AML-193 (cell line): ENCODE measurements around the gene NSD1.

ENCODE experiments used
- DNase-seq, 2 experiments: peaks; one replicate each; lab custom pipeline; 2025; lab: John Stamatoyannopoulos, UW

The NSD1 gene

DNA sequence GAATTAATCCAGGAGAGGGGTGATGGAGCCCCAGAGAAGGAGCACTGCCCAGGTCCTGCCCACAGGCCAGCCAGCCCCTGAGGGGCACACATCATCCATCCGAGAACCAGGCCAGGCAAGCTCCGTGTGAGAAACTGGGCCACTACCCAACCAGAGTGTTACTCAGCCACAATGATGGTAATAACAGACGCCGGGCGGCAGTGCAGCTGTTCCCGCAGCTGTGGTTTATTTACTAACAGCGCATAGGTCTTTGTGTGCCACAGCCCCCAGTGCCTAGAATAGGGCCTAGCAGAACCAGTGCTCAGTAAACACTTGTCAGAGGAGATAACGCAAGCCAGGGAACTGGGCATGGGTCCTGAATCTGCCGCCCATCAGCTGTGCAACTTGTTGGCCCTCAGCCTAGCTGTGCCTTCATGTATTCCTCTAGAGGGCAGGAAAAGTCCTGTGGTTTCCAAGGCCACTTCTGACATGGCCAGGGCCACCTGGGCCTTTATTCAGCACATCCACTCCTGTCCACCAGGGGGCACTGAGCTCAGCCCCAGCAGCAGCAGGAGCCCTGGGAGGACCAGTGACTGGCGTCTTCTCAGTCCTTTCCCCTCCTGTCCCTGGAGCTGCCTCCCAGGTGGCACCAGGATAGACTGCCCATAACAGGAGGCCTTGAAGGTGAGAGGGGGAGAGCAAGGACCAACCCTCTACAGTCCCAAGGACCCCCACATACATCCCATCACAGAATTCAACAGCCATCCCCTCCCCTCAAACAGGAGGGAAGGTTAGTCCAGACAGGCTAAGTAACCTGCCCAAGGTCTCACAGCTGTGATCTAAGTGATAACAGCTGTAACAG, 176.0 kb downstream of the NSD1 start:
- peak; percentile 34 to 52 for DNase-seq

DNA sequence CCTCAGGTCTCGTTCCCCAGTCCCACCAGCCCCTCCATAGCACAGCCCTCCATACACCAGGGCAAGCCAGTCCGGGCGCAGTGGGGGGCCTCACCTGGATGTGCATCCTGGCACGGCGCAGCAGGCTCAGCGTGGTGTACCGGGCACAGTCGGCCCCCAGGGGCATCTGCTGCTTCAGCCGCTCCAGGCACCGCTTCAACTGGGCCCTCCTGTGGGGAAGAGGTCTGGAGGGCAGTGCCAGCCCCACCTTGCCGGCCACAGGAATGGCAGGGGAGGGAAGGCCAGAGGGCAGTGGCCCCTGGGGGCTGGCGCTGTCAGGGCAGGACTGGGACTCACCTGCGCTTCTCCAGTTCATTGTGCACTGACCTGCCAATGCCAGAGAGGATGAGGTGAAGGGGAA, 176.8 kb downstream of the NSD1 start:
- DNase-seq = no peak

DNA sequence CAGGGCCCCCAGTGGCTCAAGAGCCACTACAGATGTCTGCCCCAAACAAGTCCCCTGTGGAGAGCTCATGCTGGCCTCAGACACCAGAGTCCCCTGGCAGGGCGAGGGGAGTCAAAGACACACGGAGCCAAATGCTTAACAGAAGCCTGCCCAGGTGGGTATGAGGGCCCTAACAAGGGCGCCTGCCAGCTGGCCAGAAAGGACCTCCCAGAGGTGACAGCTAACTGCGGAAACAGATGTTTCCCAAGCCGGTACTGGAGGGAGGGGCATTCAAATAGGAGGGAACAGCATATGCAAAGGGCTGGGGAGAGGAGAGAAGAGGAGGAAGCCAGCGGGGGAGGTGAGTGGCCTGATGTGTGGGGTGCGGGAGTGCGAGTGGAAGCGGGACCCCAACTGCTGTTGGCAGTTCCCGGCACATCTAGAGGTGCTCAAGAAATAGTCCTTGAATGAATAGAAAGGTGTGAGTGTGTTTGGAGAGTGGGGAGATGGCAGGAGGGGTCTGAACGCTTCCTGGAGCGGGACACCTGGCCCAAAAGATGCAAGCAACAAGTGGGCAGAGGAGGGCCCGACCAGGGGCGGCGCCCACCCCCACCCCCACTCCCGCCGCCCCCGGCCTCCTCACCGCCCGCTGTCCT, 177.3 kb downstream of the NSD1 start:
- peak; percentile 71 to 79 for DNase-seq

DNA sequence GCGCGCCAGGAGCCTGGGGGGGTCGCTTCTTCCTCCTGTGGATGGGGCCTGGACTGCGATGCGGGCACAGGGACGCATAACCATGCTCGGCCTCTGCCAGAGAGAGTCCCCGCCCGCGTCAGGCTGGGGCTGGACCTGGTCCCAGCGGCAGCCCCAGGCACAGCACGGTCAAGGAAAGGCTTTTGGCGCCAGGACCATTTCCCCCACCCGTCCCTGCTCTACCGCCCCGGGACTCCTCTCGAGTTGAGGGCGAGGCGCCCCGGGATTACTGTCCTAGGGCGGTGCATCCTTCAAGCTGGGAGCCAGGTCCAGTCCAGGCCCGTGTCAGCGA, 177.8 kb downstream of the NSD1 start:
- DNase-seq = no peak

DNA sequence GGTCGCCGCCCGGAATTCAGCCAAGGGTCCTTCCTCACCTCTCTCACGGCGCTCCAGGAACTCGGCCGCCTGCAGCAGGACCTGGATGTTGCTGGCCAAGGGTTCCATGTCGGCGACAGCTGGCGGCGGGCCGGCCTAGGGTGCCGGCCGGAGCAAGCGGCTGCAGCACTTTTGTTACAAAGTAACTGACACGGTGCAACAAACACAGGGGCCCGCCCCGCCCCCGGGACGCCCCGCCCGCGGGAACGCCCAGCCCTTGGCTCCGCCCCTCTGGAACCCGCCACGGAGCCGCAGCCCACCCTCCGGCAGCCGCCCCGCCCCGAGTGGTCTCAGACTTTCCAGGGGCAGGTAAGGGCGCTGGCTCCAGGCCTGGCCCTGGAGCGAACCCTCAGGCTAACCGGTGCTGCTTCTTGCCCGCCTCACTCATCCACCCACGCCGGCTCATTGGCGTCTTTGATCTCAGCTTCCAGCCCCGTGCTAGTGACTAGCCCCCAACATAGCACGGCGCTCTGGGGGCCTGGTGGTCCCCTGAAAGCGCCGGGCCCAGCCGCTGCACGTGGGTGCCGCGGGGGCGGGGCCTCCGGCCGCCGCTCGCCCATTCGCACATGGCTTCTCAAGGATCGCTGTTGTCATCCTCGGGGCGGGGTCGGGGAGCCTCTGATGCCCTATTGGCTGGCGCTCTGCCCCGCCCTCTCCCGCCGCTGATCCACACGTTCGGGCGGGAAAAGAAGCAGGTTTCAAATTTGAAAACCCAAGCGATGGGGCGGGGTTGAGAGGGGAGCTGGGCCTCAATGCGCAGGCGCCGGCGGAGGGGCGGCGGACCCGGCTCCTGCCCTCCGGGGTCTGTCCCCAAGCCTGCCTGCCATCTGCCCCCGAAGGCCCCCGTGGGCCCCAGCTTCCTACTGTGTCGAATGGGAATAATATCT, 178.4 kb downstream of the NSD1 start, which contains the start of gene MXD3:
TSS of gene MXD3 (minus strand) at position 176 of the 926 bp plus-strand sequence. CDS start at position 108, 68 bp downstream.
- DNase-seq = peak; percentile 95 to 96

DNA sequence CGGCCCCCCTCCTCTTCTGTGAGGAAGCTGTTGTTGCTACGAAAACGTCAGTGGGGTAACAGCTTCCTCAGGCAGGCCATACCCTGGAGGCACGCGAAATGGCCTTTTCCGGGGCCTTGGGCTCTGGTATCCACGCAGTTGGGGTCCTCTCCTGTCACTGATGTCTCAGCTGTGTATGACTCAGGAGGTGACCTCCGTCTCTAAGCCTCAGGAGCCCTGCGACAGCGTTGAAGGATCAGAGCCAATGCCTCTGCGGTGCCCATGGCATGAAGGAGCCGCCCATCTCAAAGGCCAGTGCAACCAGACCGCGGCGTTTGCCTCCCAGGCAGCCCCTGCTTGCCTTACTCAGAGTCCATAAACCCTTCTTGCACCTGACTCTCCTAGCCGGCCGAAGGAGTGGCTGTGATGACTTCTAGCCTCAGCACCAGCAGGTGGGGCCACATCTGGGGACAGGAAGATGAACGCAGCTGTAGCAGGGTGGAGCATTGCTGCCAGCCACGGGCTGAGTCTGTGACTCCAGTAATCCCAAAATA, 179.1 kb downstream of the NSD1 start:
- peak; percentile 44 to 78 for DNase-seq

DNA sequence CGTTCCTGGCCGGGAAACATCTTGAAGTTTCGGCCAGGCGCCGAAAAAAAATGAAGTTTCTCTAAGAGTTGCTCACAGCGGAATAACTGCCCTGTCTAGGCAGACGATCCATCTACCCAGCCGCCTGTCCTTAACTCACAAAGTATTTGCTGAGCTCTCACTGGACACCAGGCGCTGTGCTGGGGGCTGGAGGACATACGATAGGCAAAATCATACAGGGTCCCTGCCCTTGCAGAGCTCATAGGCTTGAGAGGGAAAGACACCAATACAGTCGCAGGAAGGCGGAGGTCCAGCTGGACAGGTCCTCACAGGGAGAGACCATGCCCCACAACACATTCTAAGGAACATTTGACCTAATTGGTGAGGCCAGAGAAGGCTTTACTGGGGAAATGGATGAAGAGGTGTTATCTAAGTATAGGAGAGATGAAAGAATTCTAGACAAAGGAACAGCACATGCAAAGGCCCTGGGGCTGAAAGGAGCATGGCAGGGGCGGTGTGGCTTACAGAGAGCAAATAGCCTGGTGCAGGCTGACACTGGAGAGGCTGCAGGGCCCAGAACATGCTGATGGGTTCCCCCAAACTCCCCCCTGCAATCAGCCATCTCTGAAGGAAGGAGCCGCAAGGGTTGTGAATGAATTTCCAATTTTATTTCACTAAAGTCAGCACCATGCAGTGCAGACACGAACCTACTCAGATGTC, 180.1 kb downstream of the NSD1 start:
- no peak for DNase-seq

DNA sequence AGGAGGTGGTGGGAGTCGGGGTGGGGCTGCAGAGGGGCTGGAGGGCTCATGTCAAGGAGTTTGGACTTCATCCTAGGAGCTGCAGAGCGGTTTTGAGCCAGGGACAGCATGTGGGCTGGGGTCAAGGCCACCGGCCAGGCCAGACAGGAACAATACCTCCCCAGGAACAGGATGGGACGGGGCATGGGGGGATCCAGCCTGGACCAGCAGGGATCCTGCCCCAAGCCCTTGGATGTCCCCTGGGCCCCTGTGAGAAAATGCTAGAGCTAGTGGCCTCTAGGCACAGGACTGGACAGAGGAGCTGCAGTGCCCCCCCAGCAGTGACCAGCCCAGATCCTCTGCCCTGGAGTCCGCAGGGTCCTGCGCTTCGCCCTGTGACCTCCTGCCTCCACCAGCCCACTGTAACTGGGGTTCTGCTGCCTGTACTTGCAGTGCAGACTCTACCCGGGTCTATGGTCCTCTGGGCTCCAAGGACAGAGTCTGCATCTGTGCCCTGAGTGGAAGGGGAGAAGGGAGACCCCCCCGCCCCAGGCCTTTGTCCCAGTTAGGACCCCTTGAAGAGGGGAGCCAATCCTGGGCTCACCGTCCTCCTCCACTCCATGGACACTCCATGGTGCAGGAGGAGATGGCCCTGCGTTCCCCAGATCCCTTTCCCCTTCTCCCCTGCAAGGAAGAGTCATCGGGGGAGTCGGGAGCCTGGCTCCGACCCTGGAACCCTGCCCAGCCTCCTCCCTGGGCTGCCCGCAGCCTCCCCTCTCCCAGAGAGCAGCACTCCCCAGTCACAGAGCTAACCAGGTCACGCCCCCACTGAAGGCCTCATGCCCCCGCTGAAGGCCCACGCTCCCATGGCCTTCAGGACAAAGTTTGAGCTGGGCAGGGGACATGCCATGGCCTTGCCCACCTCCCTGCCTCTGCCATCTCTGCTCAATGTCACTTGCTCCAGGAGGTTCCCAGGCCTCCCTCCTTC, 181.1 kb downstream of the NSD1 start:
- DNase-seq = no peak

DNA sequence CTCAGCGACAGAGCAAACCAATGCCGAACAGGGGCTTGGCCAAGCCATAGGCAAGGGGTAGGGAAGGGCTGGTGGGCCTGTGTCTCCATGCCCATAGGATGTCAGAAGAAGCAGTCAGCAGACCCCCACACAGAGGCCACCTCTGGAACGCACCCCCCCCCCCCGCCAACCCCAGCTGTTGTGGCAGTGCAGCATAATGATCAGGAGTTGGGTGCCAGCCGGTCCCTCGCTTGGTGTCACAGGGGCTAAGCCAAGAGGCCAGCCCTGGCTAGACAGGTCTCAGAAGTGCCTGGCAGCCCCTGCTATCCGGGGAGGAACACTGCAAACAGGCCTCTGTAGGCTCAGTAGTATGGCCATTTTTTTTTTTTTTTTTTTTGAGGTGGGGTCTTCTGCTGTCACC, 181.8 kb downstream of the NSD1 start:
- DNase-seq = no peak

DNA sequence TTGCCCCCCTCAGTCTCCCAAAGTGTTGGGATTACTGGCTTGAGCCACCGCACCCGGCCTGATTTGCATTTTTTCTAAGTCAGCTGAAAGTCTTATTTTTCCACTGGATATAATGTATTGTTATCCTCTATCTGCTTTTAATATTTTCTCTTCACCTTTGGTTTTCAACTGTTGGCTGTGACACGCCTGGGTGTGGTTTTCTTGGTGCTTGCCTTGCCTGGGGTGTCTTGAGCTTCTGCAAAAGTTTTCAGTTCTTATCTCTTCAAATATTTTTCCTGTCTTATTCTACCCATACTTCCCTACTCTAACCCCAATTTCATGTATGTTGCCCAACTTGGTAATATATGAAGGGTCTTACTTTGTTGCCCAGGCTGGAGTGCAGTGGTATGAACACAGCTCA, 182.4 kb downstream of the NSD1 start:
- no peak for DNase-seq

DNA sequence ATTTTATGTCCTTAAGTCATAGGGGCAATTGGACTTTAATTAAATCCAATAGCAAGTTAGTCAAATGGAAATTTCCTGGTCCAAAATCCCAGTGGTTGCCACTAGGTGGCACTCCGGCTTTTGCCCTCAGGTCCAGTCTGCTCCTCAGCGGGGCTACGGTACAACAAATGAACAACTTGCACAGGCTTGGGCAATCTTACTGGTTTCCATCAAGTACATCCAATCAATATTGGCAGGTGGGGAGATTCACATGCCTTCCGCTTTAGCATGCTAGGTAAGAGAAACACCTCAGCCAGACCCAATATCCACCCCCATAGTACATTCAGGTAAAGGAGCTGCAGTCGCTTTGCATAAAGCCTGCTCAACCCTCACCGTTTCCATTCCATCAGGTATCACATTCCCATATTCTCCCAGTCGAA, 184.4 kb downstream of the NSD1 start:
- peak; percentile 51 to 67 for DNase-seq

DNA sequence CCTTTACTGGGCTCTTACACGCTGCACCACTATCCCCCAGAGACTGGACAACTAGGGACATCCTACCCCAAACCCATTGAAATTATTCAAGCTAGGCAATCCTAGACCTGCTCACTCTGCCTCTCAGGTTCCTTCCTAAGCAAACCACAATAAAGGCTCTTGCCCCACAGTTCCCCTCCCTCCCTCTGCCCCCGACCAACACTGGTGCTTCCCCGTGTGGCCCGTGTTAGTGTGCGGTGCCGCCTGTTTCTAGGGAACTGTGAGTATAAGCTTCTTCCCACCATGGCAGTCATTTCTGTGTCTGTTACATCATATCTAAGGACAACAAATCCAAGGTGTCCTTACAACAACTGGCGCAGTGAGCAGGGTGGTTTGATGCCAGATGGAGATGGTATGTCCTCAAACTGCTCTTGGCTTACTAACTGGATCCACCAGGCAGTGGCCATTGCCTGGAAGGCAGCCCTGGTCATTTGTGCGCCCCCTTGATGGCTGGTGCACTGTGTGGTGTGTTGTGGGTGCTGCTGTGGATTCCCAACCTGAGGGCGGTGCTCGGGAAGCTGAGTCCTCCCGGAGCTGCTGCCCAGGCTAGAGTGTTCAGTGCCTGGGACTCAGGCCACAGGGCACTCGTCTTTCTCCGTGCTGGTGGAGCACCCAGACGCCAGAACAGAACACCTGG, 186.5 kb downstream of the NSD1 start:
- no peak for DNase-seq

DNA sequence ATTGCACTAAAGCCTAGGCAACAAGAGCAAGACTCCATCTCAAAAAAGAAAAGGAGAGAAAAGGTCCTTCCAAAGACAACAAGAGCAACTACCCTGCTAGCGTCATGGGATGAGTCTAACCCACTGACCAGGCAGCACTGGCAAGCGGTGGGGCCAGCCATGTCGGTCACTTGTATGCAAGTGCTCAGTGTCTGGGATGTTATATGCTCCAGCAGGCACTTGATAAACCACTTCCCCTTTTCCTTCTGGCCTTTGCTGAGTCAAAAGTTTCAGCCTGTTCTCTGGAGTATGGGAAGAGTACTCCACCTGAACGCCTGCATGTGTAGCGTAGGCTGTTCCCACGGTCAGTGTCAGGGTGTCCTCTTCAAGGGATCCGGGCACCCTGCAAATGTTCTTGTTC, 187.3 kb downstream of the NSD1 start:
- DNase-seq = peak; percentile 48 to 69

DNA sequence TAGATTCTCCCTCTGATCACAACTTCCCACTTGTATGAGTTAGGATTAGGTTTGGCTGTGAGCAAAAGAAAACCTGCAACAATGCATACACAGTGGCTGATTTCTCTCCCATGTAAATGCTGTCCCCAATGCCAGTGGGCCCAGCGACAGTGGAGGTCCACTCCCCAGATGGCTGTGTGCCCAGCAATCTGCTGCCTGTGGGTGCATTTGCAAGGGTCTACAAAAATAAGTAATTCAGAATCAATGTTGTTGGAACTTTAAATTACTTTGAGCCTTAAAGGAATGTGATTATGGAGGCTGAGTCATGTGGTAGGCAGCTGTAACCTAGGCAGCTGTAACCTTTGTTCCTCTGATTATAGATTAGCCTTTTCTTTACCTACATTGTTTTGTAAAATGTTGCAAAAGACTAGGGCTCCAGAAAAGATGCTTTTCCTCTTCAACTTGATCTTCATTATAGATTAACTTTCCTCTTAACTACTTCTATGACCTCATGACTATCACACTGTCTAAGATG, 192.4 kb downstream of the NSD1 start:
- DNase-seq = no peak

DNA sequence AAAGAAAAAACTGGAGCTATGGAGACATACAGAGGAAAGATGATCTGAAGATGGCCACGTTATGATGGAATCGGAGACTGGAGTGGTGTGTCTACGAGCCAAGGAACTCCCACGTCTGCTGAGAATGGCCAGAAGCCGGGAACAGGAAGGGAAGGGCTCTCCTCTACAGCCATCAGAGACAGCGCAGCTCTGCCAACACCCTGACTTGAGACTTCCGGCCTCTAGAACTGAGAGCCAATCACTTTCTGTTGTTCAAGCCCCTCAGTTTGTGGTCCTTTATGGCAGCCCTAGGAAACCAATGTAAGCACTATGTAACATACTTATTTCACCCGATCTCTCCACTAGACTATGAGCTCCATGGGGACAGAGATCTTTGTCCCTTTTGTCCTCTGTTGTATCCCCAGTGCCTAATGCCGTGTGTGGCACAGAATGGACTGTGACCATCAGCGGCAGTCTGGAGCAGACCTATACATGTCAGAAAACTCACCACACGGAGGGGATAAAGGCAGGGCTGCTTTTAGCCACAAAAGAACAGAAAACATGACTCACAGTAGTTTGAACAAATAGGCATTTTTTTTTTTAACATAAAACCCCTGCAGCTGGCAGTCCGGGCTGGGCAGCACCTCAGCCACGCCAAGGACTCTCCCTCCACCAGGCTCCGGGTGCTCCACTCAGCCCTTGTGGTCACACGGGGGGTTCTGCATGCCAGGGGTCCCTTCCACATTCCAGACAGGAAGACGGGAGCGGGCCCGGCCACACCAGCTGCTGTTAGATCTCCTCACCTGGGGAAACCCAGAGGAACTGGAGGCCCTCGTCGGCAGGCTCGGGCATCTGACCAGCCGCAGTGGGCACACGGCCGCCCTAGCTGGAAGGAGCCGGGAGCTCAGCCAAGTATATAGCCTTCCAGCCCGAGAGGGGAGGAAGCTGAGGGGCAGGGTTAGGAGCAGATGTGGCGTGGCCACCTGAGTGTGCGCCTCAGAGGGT, 194.3 kb downstream of the NSD1 start:
- DNase-seq = no peak

DNA sequence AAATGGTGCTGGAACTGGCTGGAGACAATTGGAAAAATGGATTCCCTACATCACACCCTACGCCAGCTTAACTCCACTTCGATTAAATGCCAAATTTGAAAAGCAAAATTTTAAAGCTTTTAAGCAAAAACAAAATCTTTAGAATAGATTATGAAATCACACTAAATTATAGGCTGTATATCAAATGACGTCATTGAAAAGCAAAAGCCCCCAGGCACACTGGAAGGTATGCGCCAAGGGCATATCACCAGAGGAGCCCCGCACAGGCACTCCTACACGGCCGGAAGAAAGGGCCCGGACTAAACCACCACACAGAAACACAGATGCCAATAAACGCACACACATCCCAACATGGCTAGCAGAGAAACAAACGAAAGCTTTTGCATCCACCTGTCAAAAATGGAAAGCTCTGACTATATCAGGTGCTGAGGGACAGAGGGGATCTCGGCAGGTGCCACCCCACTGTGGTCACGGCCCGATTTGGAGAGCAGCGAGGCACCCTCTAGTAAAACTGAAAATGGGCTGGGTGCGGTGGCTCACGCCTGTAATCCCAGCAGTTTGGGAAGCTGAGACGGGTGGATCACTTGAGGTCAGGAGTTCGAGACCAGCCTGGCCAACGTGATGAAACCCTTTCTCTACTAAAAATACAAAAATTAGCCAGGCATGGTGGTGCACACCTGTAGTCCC, 195.1 kb downstream of the NSD1 start:
- DNase-seq = no peak

DNA sequence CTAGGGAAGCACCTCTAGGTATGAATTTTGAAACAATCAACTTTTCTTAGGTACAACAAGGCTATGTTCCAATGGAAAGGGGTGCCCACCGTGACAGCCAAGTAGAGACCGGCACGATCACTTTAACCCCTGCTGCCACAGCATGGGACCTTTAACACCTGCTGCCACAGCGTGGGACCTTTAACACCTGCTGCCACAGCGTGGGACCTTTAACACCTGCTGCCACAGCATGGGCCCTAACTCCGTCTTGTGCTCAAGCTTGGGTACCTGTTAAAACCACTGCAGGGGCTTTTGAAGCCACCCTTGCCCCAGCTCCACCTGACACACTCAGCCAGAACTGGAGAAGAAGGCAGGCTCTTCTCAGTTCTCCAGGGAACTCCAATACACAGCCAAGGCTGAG, 196.3 kb downstream of the NSD1 start:
- no peak for DNase-seq
